IPS DF 4.7 (cell line): ENCODE data around the gene PARG.
"Not testable (repeated sequence)": the region's sequence is repeated elsewhere in the genome, so short reads cannot be mapped to it uniquely, and the experiment has no call there.

Source experiments
- DNase-seq: peaks from one replicate; pipeline ENCODE4 v3.0.0-alpha.2; 2013; ENCODE audit warnings: low spot score; ENCODE audit errors: extremely low read depth

Gene PARG

GRCh38 chr10:49830846-49831245, 111.0 kb downstream of the PARG start:
- DNase-seq = no peak

GRCh38 chr10:49830016-49830415, 111.8 kb downstream of the PARG start:
- DNase-seq = no peak

- DNase-seq = no peak
Measured at GRCh38 chr10:49827297-49827696, 114.5 kb downstream of the PARG start.

GRCh38 chr10:49819234-49819958, 122.4 kb downstream of the PARG start:
- DNase-seq = no peak

- no peak for DNase-seq
Measured at GRCh38 chr10:49817845-49818244, 124.0 kb downstream of the PARG start.

- no peak for DNase-seq
Measured at GRCh38 chr10:49803988-49804387, 137.8 kb downstream of the PARG start.

GRCh38 chr10:49798275-49798674, 143.6 kb downstream of the PARG start:
- no peak for DNase-seq

- DNase-seq = no peak
Measured at GRCh38 chr10:49791100-49791499, 150.7 kb downstream of the PARG start.

GRCh38 chr10:49784681-49785080, 157.1 kb downstream of the PARG start:
- DNase-seq = no peak

- DNase-seq = no peak
Measured at GRCh38 chr10:49783645-49784044, 158.2 kb downstream of the PARG start.

- DNase-seq = no peak
Measured at GRCh38 chr10:49781247-49781646, 160.6 kb downstream of the PARG start.

GRCh38 chr10:49778197-49778596, 163.6 kb downstream of the PARG start:
- no peak for DNase-seq

- no peak for DNase-seq
Measured at GRCh38 chr10:49776851-49777250, 165.0 kb downstream of the PARG start.

GRCh38 chr10:49775014-49775413, 166.8 kb downstream of the PARG start:
- no peak for DNase-seq

GRCh38 chr10:49772944-49773343, 168.9 kb downstream of the PARG start:
- not testable (repeated sequence) for DNase-seq

GRCh38 chr10:49771046-49771445, 170.8 kb downstream of the PARG start:
- not testable (repeated sequence) for DNase-seq

GRCh38 chr10:49769692-49770091, 172.1 kb downstream of the PARG start:
- DNase-seq = no peak

- no peak for DNase-seq
Measured at GRCh38 chr10:49768731-49769130, 173.1 kb downstream of the PARG start.

- DNase-seq = no peak
Measured at GRCh38 chr10:49768329-49768728, 173.5 kb downstream of the PARG start.
